Tibial nerve (tissue), 4 donors: Measurements from ENCODE around the gene LMF1.

Experiments used
- EP300 ChIP-seq, 2 donors: sonication (generic); formaldehyde crosslinking; IDR thresholded peaks; one replicate each; pipeline ENCODE4 v1.6.1; 2017; ENCODE audit warnings: antibody characterized with exemption in 2 of 2, mild to moderate bottlenecking in 1 of 2
- POLR2A ChIP-seq, 2 donors: fragments of 450-650 bp; IDR thresholded peaks; one replicate each; pipeline ENCODE4 v1.6.1; 2017; ENCODE audit warnings: antibody characterized with exemption in 2 of 2, mild to moderate bottlenecking in 2 of 2, moderate library complexity in 2 of 2
- TF ChIP-seq, protein P1 (sequence below), 5 experiments: fragments of 200-600 bp in 3 of 5; fragments of 450-650 bp in 2 of 5; sonication (generic) in 3 of 5; IDR thresholded peaks; one replicate each; pipeline ENCODE4 v1.5.1; 2016 to 2019; ENCODE audit warnings: antibody characterized with exemption in 5 of 5, mild to moderate bottlenecking in 3 of 5, moderate library complexity in 2 of 5

DNA sequence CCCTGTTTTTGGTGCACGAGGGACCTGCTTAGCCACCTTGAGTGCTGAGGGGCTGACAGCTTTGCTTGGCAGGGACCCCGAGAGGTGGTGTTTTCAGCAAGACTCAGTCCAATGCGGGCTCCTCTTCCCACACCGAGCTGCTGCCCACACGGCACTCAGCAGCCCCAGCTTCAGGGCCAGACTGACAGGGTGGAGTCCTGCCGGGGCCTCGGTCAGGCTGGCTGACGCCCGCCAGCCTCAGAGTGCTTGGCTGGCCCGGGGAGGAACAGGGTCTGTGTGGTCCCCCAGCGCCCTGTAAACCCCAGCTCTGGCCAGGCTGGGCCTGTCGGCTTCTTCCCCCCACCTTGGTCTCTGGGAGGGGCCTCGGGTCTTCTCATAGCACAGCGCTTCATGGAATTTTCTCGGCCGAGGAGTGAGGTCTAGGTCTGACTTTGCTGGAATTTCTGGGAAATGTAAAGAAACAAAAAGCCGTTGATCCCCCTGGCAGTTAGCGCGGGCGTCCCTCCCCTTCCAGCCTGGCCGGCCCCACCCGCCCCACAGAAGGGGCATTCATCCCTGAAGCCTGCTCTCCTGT is 13.4 kb upstream of the LMF1 start:
- TF ChIP-seq POLR2A (IDR thresholded peaks at IDR 0.05) (no peak), EP300 (IDR thresholded peaks at IDR 0.05) (peak in 1 of 2 donors; percentile 6)
- TF ChIP-seq, protein P1, sequence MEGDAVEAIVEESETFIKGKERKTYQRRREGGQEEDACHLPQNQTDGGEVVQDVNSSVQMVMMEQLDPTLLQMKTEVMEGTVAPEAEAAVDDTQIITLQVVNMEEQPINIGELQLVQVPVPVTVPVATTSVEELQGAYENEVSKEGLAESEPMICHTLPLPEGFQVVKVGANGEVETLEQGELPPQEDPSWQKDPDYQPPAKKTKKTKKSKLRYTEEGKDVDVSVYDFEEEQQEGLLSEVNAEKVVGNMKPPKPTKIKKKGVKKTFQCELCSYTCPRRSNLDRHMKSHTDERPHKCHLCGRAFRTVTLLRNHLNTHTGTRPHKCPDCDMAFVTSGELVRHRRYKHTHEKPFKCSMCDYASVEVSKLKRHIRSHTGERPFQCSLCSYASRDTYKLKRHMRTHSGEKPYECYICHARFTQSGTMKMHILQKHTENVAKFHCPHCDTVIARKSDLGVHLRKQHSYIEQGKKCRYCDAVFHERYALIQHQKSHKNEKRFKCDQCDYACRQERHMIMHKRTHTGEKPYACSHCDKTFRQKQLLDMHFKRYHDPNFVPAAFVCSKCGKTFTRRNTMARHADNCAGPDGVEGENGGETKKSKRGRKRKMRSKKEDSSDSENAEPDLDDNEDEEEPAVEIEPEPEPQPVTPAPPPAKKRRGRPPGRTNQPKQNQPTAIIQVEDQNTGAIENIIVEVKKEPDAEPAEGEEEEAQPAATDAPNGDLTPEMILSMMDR (IDR thresholded peaks at IDR 0.05) = no peak
